Neural cell (in vitro differentiated cells): ENCODE measurements around the gene RPS6KA2. TPM values are rescaled to one million over a fixed set of nuclear protein-coding genes. Genes with fewer than 3 reads are reported as not detected.

Experiments used
- H2AFZ ChIP-seq: fragments of 200-600, 300-800 bp; sonication (generic), shearing (Covaris generic); 2 replicates; pipeline ENCODE4 v1.6.0; 2014; ENCODE audit warnings: low read depth, mild to moderate bottlenecking, antibody characterized with exemption, low read length, moderate library complexity
- H3F3A ChIP-seq: fragments of 200-600 bp; shearing (Covaris generic); 2 replicates; pipeline ENCODE4 v1.6.1; 2016; ENCODE audit warnings: mild to moderate bottlenecking, moderate library complexity, mixed read lengths, antibody characterized with exemption, low read length; ENCODE audit not compliant: insufficient read depth, poor library complexity, severe bottlenecking
- H3K27ac ChIP-seq: fragments of 200-600, 300-800 bp; sonication (generic), shearing (Covaris generic); 2 replicates; pipeline ENCODE4 v1.5.1; 2014; ENCODE audit warnings: mild to moderate bottlenecking, low read length, moderate library complexity
- H3K27me3 ChIP-seq: fragments of 300-800, 200-600 bp; sonication (generic), shearing (Covaris generic); 2 replicates; pipeline ENCODE4 v1.6.0; 2014; ENCODE audit warnings: mild to moderate bottlenecking, low read depth, low read length, moderate library complexity; ENCODE audit not compliant: insufficient read depth
- H3K36me3 ChIP-seq: fragments of 300-800, 200-600 bp; sonication (generic), shearing (Covaris generic); 2 replicates; pipeline ENCODE4 v1.5.1; 2014; ENCODE audit warnings: mild to moderate bottlenecking, antibody characterized with exemption, low read length, moderate library complexity; ENCODE audit not compliant: insufficient read depth
- H3K4me2 ChIP-seq: fragments of 300-800, 200-600 bp; sonication (generic), shearing (Covaris generic); 2 replicates; pipeline ENCODE4 v1.6.0; 2014; ENCODE audit warnings: mild to moderate bottlenecking, low read length
- H3K4me3 ChIP-seq: fragments of 300-800, 200-600 bp; sonication (generic), shearing (Covaris generic); 2 replicates; pipeline ENCODE4 v1.5.1; 2014; ENCODE audit warnings: mild to moderate bottlenecking, low read length, moderate library complexity
- H3K79me2 ChIP-seq: fragments of 200-600 bp; shearing (Covaris generic); replicated peaks from 2 replicates; pipeline ENCODE4 v1.6.0; 2014; ENCODE audit warnings: mild to moderate bottlenecking, low read length, moderate library complexity; ENCODE audit not compliant: insufficient read depth
- H3K9ac ChIP-seq: fragments of 300-800, 200-600 bp; sonication (generic), shearing (Covaris generic); 2 replicates; pipeline ENCODE4 v1.6.1; 2016; ENCODE audit warnings: mild to moderate bottlenecking, low read length, mixed read lengths
- H3K9me2 ChIP-seq: fragments of 200-600 bp; shearing (Covaris generic); 2 replicates; pipeline ENCODE4 v1.6.1; 2016; ENCODE audit warnings: mild to moderate bottlenecking, low read length, mixed read lengths; ENCODE audit not compliant: insufficient read depth
- H3K9me3 ChIP-seq: fragments of 200-600, 300-800 bp; sonication (generic), shearing (Covaris generic); 2 replicates; pipeline ENCODE4 v1.6.1; 2016; ENCODE audit warnings: mild to moderate bottlenecking, mixed run types, low read length, moderate library complexity, mixed read lengths
- H4K20me1 ChIP-seq: fragments of 200-600 bp; shearing (Covaris generic); 2 replicates; pipeline ENCODE4 v1.6.1; 2016; ENCODE audit warnings: mild to moderate bottlenecking, mixed run types; ENCODE audit not compliant: insufficient read depth
- EP300 ChIP-seq: fragments of 450-650 bp; conservative IDR thresholded peaks from 2 replicates; pipeline ENCODE4 v1.6.1; 2014; ENCODE audit warnings: antibody characterized with exemption, mild to moderate bottlenecking, moderate library complexity; ENCODE audit not compliant: poor library complexity, severe bottlenecking
- EZH2 ChIP-seq: fragments of 200-600, 300-800 bp; shearing (Covaris generic), sonication (generic); IDR thresholded peaks from 2 replicates; pipeline ENCODE4 v1.6.1; 2014; ENCODE audit warnings: antibody characterized with exemption, low read length, borderline replicate concordance, mild to moderate bottlenecking; ENCODE audit not compliant: insufficient read depth, poor library complexity, severe bottlenecking
- MXI1 ChIP-seq: fragments of 450-650 bp; conservative IDR thresholded peaks from 2 replicates; pipeline ENCODE4 v1.6.1; 2014; ENCODE audit warnings: antibody characterized with exemption, mild to moderate bottlenecking; ENCODE audit not compliant: poor library complexity, severe bottlenecking
- POLR2AphosphoS5 ChIP-seq: IDR thresholded peaks from 2 replicates; pipeline ENCODE4 v1.6.1; 2012
- RAD21 ChIP-seq: fragments of 450-650 bp; conservative IDR thresholded peaks from 2 replicates; pipeline ENCODE4 v1.6.1; 2014; ENCODE audit warnings: antibody characterized with exemption, mild to moderate bottlenecking, moderate library complexity
- SMC3 ChIP-seq: fragments of 450-650 bp; conservative IDR thresholded peaks from 2 replicates; pipeline ENCODE4 v1.6.1; 2014; ENCODE audit warnings: antibody characterized with exemption, mild to moderate bottlenecking, moderate library complexity; ENCODE audit not compliant: poor library complexity
- TAF1 ChIP-seq: IDR thresholded peaks from 2 replicates; pipeline ENCODE4 v1.6.1; 2012; ENCODE audit warnings: low read depth
- polyA plus RNA-seq: library from polyadenylated mRNA; depleted of rRNA; stranded (reverse); fragments of >200 nt; gene quantifications from 2 replicates; pipeline ENCODE4 v1.2.3, GENCODE V29; 2014
- TF ChIP-seq, protein P1 (sequence below): fragments of 450-650 bp; IDR thresholded peaks from 2 replicates; pipeline ENCODE4 v1.5.1; 2014; ENCODE audit warnings: antibody characterized with exemption, mild to moderate bottlenecking, moderate library complexity; ENCODE audit not compliant: poor library complexity, severe bottlenecking
- TF ChIP-seq, protein P2 (sequence below): IDR thresholded peaks from 2 replicates; pipeline ENCODE4 v1.6.1; 2012; ENCODE audit warnings: borderline replicate concordance

RPS6KA2 gene
- polyA plus RNA-seq, 1 donor from 2014 or later = 34.3 TPM

DNA sequence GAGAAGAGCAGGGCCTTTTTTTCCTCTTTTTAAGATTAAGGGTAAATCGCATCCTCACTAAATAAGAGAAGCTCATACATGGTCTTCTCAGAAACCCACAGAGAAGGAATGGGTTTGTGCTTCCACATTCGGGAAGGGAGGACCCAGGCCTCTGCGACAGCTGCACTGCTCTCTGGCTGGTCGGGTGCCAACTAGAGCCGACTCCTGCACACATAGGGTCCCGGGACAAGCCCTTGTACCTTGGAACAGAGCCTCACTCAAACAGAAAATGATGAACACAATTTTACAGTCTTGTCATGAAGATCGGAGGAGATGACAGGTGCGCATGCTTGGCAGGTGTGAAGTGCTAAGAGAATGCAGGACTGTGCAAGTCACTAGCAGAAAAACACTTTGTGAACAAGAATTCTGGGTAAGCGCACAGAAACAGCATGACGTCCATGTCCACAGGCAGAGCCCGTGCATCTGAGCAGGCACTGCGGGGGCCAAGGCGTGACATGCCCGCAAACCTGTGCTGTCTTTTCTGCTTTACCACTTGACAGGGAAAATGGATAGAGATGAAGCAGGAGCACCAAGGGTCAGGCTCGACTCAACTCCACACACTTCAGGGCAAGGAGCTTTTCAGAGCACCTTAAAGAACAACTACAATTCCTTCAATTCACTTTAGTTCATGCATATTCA is 143.3 kb downstream of the RPS6KA2 start:
- Histone ChIP-seq H3K27me3 (no peaks in the 10 kb centered on the region), H3K27ac (no peak overlapping the region), H3K4me2 (no peak overlapping the region), H3K79me2 (no peaks in the 10 kb centered on the region), H4K20me1 (no peaks in the 10 kb centered on the region), H3K9ac (no peak overlapping the region), H3K4me3 (no peak overlapping the region), H3K9me2 (no peaks in the 10 kb centered on the region), H3F3A (no peaks in the 10 kb centered on the region), H3K9me3 (no peaks in the 10 kb centered on the region), H3K36me3 (peaks cover 11% of the 10 kb centered on the region), H2AFZ (no peak overlapping the region)
- TF ChIP-seq SMC3 = no peak
- TF ChIP-seq EP300 = no peak

DNA sequence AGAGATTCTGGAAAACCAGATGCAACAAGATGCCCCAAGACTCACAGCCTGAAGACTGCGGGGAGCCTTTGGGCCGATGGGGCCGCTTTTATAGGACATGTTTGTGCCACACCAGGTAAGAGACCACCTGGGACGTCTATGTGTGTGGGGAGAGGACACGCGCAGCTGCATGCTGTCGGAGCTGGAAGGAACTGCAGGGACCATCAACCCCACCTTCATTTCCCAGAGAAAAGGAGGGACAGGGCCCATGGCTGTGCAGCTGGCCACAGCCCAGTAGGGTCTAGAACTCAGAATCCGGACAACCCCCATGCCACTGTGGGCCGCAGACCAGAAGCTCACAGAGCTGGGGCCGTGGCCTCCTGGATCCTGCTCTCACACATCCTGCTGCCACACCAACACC is 144.0 kb downstream of the RPS6KA2 start:
- Histone ChIP-seq H3K4me3 (no peak overlapping the region), H3K9ac (no peak overlapping the region), H3K4me2 (no peak overlapping the region), H3K27ac (no peak overlapping the region), H2AFZ (no peak overlapping the region), H4K20me1 (no peaks in the 10 kb centered on the region), H3K27me3 (no peaks in the 10 kb centered on the region), H3K9me3 (no peaks in the 10 kb centered on the region), H3K9me2 (no peaks in the 10 kb centered on the region), H3K36me3 (peaks cover 11% of the 10 kb centered on the region), H3F3A (no peaks in the 10 kb centered on the region), H3K79me2 (no peaks in the 10 kb centered on the region)
- TF ChIP-seq EP300 (no peak), EZH2 (no peak), RAD21 (no peak), POLR2AphosphoS5 (no peak), SMC3 (no peak), TAF1 (no peak), MXI1 (no peak)
- TF ChIP-seq, protein P1, sequence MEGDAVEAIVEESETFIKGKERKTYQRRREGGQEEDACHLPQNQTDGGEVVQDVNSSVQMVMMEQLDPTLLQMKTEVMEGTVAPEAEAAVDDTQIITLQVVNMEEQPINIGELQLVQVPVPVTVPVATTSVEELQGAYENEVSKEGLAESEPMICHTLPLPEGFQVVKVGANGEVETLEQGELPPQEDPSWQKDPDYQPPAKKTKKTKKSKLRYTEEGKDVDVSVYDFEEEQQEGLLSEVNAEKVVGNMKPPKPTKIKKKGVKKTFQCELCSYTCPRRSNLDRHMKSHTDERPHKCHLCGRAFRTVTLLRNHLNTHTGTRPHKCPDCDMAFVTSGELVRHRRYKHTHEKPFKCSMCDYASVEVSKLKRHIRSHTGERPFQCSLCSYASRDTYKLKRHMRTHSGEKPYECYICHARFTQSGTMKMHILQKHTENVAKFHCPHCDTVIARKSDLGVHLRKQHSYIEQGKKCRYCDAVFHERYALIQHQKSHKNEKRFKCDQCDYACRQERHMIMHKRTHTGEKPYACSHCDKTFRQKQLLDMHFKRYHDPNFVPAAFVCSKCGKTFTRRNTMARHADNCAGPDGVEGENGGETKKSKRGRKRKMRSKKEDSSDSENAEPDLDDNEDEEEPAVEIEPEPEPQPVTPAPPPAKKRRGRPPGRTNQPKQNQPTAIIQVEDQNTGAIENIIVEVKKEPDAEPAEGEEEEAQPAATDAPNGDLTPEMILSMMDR = no peak
- TF ChIP-seq, protein P2, sequence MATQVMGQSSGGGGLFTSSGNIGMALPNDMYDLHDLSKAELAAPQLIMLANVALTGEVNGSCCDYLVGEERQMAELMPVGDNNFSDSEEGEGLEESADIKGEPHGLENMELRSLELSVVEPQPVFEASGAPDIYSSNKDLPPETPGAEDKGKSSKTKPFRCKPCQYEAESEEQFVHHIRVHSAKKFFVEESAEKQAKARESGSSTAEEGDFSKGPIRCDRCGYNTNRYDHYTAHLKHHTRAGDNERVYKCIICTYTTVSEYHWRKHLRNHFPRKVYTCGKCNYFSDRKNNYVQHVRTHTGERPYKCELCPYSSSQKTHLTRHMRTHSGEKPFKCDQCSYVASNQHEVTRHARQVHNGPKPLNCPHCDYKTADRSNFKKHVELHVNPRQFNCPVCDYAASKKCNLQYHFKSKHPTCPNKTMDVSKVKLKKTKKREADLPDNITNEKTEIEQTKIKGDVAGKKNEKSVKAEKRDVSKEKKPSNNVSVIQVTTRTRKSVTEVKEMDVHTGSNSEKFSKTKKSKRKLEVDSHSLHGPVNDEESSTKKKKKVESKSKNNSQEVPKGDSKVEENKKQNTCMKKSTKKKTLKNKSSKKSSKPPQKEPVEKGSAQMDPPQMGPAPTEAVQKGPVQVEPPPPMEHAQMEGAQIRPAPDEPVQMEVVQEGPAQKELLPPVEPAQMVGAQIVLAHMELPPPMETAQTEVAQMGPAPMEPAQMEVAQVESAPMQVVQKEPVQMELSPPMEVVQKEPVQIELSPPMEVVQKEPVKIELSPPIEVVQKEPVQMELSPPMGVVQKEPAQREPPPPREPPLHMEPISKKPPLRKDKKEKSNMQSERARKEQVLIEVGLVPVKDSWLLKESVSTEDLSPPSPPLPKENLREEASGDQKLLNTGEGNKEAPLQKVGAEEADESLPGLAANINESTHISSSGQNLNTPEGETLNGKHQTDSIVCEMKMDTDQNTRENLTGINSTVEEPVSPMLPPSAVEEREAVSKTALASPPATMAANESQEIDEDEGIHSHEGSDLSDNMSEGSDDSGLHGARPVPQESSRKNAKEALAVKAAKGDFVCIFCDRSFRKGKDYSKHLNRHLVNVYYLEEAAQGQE = no peak
